Mucosa of descending colon (tissue), 3 donors: Measurements from ENCODE around the gene ARHGEF10L. TPM values are rescaled to one million over a fixed set of nuclear protein-coding genes. Genes with fewer than 3 reads are reported as not detected.

Source experiments
- ATAC-seq: fragments of 200-7000 bp; cut with Tn5 transposase; one replicate; pipeline ENCODE4 v1.9.1; 2020; ENCODE audit warnings: mild to moderate bottlenecking, moderate library complexity
- DNase-seq, 3 donors: peaks; one replicate each; pipeline ENCODE4 v3.0.0-alpha.2; 2020
- H3K36me3 ChIP-seq: fragments of 200-600 bp; one replicate; pipeline ENCODE4 v1.8.0; 2021; ENCODE audit warnings: low read depth, mild to moderate bottlenecking
- H3K4me1 ChIP-seq: fragments of 200-600 bp; one replicate; pipeline ENCODE4 v1.8.0; 2021; ENCODE audit warnings: low read depth, mild to moderate bottlenecking
- H3K4me3 ChIP-seq: fragments of 200-600 bp; one replicate; pipeline ENCODE4 v1.8.0; 2021; ENCODE audit warnings: mild to moderate bottlenecking
- H3K9me3 ChIP-seq: fragments of 200-600 bp; one replicate; pipeline ENCODE4 v1.8.0; 2021; ENCODE audit warnings: mild to moderate bottlenecking
- CTCF ChIP-seq: fragments of 200-600 bp; IDR thresholded peaks from one replicate; pipeline ENCODE4 v1.8.0; 2022; ENCODE audit warnings: antibody characterized with exemption, mild to moderate bottlenecking
- intact Hi-C, 2 donors: fragments of 100-400 bp; cut with DNase I in 1 of 2; cut with micrococcal nuclease in 1 of 2; formaldehyde crosslinking; loops; one replicate each; pipeline versions ENCODE4 v1.11.0 to v1.11.1; 2022; cut with DNase I, micrococcal nuclease
- total RNA-seq, 3 donors: library from RNA; stranded (reverse); fragmentation: NEBNext Ultra II Directional in 2 of 3; extraction: Animal tissue kit (Norgen Biotek cat#: 25700) in 2 of 3; gene quantifications; one replicate each; pipeline versions ENCODE4 v1.2.1 to v1.2.4, GENCODE V29; 2021 to 2023
- donor health status: DM: no; HTN: no; CAD: no; lungs with moderate emphysema.
- donor health status: DM: no; HTN: no; CAD: no.
- donor health status: DM: no; HTN: yes; CAD: no.

ARHGEF10L gene
- total RNA-seq, 3 donors from 2014 or later: 87.6 to 146 (median 144) TPM

- TF ChIP-seq CTCF: no peak
- Histone ChIP-seq H3K9me3 (no peaks in the 10 kb centered on the region), H3K4me1 (no peaks in the 10 kb centered on the region), H3K36me3 (no peaks in the 10 kb centered on the region), H3K4me3 (no peak overlapping the region)
- intact Hi-C loops: no loop called here
- ATAC-seq (peak; percentile 5), DNase-seq (no peak)
These were observed 157.2 kb downstream of the ARHGEF10L start for GRCh38 chr1:17696417-17697301.

DNA sequence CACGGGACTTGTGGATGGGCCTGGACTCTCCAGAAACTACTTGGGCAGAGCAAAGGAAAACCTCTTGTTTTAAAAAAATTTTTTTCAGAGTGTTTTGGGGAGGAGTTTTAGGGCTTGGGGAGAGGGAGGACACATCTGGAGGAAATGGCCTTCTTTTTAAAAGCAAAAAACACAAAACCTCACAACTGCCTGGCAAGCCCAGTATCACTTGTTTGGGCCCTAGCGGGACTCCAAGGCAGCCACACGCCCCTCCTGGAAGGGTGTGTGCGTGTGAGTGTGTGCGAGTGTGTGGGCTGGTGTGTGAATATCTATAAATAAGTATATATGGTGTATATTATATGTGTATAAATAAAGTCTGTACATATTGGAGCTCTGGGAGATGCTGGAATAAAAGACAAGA lies 158.0 kb downstream of the ARHGEF10L start:
- no peak for DNase-seq
- no peaks in the 10 kb centered on the region for H3K9me3 ChIP-seq
- H3K4me3 ChIP-seq: no peak overlapping the region
- no peak for ATAC-seq
- intact Hi-C loops: no loop called here
- TF ChIP-seq CTCF: no peak
- no peaks in the 10 kb centered on the region for H3K36me3 ChIP-seq
- H3K4me1 ChIP-seq: no peaks in the 10 kb centered on the region

DNA sequence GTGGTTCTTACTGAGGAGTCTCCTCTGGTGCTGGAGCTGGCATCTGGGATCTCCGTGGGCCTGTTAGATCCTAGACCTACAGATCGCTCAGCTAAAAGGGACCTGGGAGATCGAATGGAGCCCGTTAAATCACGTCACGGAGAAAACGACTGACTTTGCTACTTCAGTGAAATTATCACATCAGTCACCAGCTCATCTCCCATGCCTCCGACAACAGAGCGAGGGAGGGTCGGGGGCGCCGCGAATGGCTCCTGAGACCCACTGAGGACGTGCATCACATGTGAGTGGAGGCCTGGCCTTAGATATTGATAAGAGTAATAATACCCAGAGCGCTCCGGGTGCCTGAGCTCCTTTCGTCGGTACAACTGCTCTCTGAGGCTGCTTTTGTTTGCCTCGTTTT lies 160.1 kb downstream of the ARHGEF10L start:
- Histone ChIP-seq H3K4me1 (no peaks in the 10 kb centered on the region), H3K9me3 (no peaks in the 10 kb centered on the region), H3K36me3 (no peaks in the 10 kb centered on the region), H3K4me3 (no peak overlapping the region)
- DNase-seq (no peak), ATAC-seq (no peak)
- TF ChIP-seq CTCF: no peak
- intact Hi-C loops: no loop called here

- TF ChIP-seq CTCF: no peak
- intact Hi-C loops: no loop called here
- no peaks in the 10 kb centered on the region for H3K36me3 ChIP-seq
- no peak overlapping the region for H3K4me3 ChIP-seq
- no peak for ATAC-seq
- H3K4me1 ChIP-seq: no peaks in the 10 kb centered on the region
- no peaks in the 10 kb centered on the region for H3K9me3 ChIP-seq
- DNase-seq: no peak
These were observed 161.7 kb downstream of the ARHGEF10L start for GRCh38 chr1:17700945-17701810.

- ATAC-seq (no peak), DNase-seq (no peak)
- Histone ChIP-seq H3K9me3 (no peaks in the 10 kb centered on the region), H3K36me3 (no peaks in the 10 kb centered on the region), H3K4me1 (no peaks in the 10 kb centered on the region), H3K4me3 (no peak overlapping the region)
- intact Hi-C loops: no loop called here
- no peak for TF ChIP-seq CTCF
These were observed 164.7 kb downstream of the ARHGEF10L start for GRCh38 chr1:17704176-17704575.
